GM19324 (cell line): ENCODE results near the gene CD79B.
"Not testable (repeated sequence)": the region's sequence is repeated elsewhere in the genome, so short reads cannot be mapped to it uniquely, and the experiment has no call there.

Experiments
- ATAC-seq: cut with Tn5 transposase; IDR thresholded peaks from one replicate; pipeline ENCODE4 v1.9.1; 2021; ENCODE audit warnings: mild to moderate bottlenecking, moderate library complexity; ENCODE audit not compliant: unreplicated experiment, low FRiP score

CD79B gene

GRCh38 chr17:63916566-63917185 is 15.5 kb downstream of the CD79B start:
- ATAC-seq: no peak

GRCh38 chr17:63915753-63916152 is 16.4 kb downstream of the CD79B start:
- ATAC-seq: not testable (repeated sequence)

GRCh38 chr17:63914471-63914870 is 17.7 kb downstream of the CD79B start:
- no peak for ATAC-seq

GRCh38 chr17:63911657-63912100 is 20.5 kb downstream of the CD79B start:
- ATAC-seq: no peak

- no peak for ATAC-seq
Observed at GRCh38 chr17:63911041-63911635, 21.0 kb downstream of the CD79B start, which contains the start of gene CSHL1. TSS of gene CSHL1 (minus strand) at chr17:63911258. CDS start at chr17:63911196, 62 bp downstream.

GRCh38 chr17:63910096-63910495 is 22.0 kb downstream of the CD79B start:
- no peak for ATAC-seq

GRCh38 chr17:63909586-63909985 is 22.5 kb downstream of the CD79B start:
- not testable (repeated sequence) for ATAC-seq

- not testable (repeated sequence) for ATAC-seq
Observed at GRCh38 chr17:63907161-63907778, 24.9 kb downstream of the CD79B start.

GRCh38 chr17:63904796-63905195 is 27.3 kb downstream of the CD79B start:
- ATAC-seq: not testable (repeated sequence)

- ATAC-seq: not testable (repeated sequence)
Observed at GRCh38 chr17:63903787-63904201, 28.3 kb downstream of the CD79B start.

- ATAC-seq: not testable (repeated sequence)
Observed at GRCh38 chr17:63901971-63902370, 30.2 kb downstream of the CD79B start.

- ATAC-seq: not testable (repeated sequence)
Observed at GRCh38 chr17:63898899-63899798, 33.0 kb downstream of the CD79B start.

GRCh38 chr17:63896524-63897354 is 35.4 kb downstream of the CD79B start, which contains the start of gene CSH1:
TSS of gene CSH1 (minus strand) at chr17:63896574. CDS start at chr17:63896511, 63 bp downstream.
- ATAC-seq: not testable (repeated sequence)

- not testable (repeated sequence) for ATAC-seq
Observed at GRCh38 chr17:63894821-63895220, 37.3 kb downstream of the CD79B start.

- ATAC-seq: not testable (repeated sequence)
Observed at GRCh38 chr17:63894021-63894420, 38.1 kb downstream of the CD79B start.

- not testable (repeated sequence) for ATAC-seq
Observed at GRCh38 chr17:63892316-63893037, 39.7 kb downstream of the CD79B start.

GRCh38 chr17:63889026-63889848 is 42.9 kb downstream of the CD79B start:
- not testable (repeated sequence) for ATAC-seq

- not testable (repeated sequence) for ATAC-seq
Observed at GRCh38 chr17:63885119-63885518, 47.0 kb downstream of the CD79B start.
